Tibial nerve (tissue), 4 donors: ENCODE data around the gene NACA. TPM values are rescaled to one million over a fixed set of nuclear protein-coding genes. Genes with fewer than 3 reads are reported as not detected.
"Not testable (repeated sequence)": the region's sequence is repeated elsewhere in the genome, so short reads cannot be mapped to it uniquely, and the experiment has no call there.

Experiments used
- DNase-seq, 2 donors: peaks; one replicate each; pipeline ENCODE4 v3.0.0-alpha.2; 2019; ENCODE audit warnings: low spot score in 2 of 2
- H3K27ac ChIP-seq, 4 donors: fragments of 200-600 bp; sonication (generic) in 3 of 4; one replicate each; pipeline ENCODE4 v1.5.1; 2017 to 2019; ENCODE audit warnings: mild to moderate bottlenecking in 1 of 4
- H3K27me3 ChIP-seq, 2 donors: fragments of 200-600 bp; sonication (generic) in 1 of 2; one replicate each; pipeline versions ENCODE4 v1.5.1 to v1.6.0; 2017 to 2019
- H3K36me3 ChIP-seq, 3 donors: fragments of 200-600 bp; sonication (generic); one replicate each; pipeline ENCODE4 v1.5.1; 2018 to 2019
- H3K4me1 ChIP-seq, 4 donors: fragments of 200-600 bp; sonication (generic) in 3 of 4; one replicate each; pipeline ENCODE4 v1.5.1; 2017 to 2019
- H3K4me3 ChIP-seq, 4 donors: fragments of 200-600 bp; sonication (generic) in 3 of 4; one replicate each; pipeline ENCODE4 v1.5.1; 2017 to 2019; ENCODE audit warnings: mild to moderate bottlenecking in 1 of 4, moderate library complexity in 1 of 4
- H3K9me3 ChIP-seq, 4 donors: fragments of 200-600 bp; sonication (generic) in 3 of 4; one replicate each; pipeline ENCODE4 v1.5.1; 2017 to 2019
- EP300 ChIP-seq, 2 donors: sonication (generic); formaldehyde crosslinking; IDR thresholded peaks; one replicate each; pipeline ENCODE4 v1.6.1; 2017; ENCODE audit warnings: antibody characterized with exemption in 2 of 2, mild to moderate bottlenecking in 1 of 2
- POLR2A ChIP-seq, 2 donors: fragments of 450-650 bp; IDR thresholded peaks; one replicate each; pipeline ENCODE4 v1.6.1; 2017; ENCODE audit warnings: antibody characterized with exemption in 2 of 2, mild to moderate bottlenecking in 2 of 2, moderate library complexity in 2 of 2
- WGBS, 2 donors: methylation state at CpG; one replicate each; pipeline ENCODE4 v1.1.5; 2018; 5-methylcytosine and 5-hydroxymethylcytosine counted together
- total RNA-seq, 4 donors: library from RNA; depleted of rRNA; stranded (reverse); fragments of >200 nt; gene quantifications; one replicate each; pipeline ENCODE4 v1.1.0, GENCODE V29; 2016
- TF ChIP-seq, protein P1 (sequence below), 5 experiments: fragments of 200-600 bp in 3 of 5; fragments of 450-650 bp in 2 of 5; sonication (generic) in 3 of 5; IDR thresholded peaks; one replicate each; pipeline ENCODE4 v1.5.1; 2016 to 2019; ENCODE audit warnings: antibody characterized with exemption in 5 of 5, mild to moderate bottlenecking in 3 of 5, moderate library complexity in 2 of 5

NACA gene
- total RNA-seq, 4 donors from 2014 or later = 829 to 1,085 (median 948) TPM

DNA sequence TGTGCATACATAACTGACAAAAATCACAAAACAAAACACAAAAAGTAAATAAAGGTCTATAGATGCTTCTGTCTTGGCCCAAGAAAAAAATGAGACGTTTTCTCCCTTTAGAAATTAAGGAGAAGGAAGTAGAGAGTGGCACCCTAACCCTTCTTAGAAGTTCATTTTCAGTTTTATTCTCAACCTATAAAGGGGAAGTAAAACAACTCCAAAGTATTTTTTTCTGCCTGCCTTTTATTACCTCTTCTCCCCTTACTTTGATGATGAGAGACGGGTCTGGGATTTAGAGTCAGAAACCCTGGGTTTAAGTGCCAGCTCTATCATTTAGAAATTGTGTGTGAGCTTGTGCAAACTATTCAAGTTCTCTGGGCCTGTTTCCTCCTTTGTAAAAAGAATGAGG is 24.3 kb upstream of the NACA start:
- H3K27ac ChIP-seq = no peak overlapping the region
- WGBS, 2 donors = 75 to 78% methylated on average over 2 of the region's 2 CpGs
- H3K4me3 ChIP-seq = no peak overlapping the region
- peaks cover 2 to 47% (median 10%) of the 10 kb centered on the region in 3 donors for H3K36me3 ChIP-seq
- H3K9me3 ChIP-seq = no peaks in the 10 kb centered on the region
- no peaks in the 10 kb centered on the region for H3K27me3 ChIP-seq
- no peak for DNase-seq
- peaks cover 0 to 18% (median 3%) of the 10 kb centered on the region in 4 donors for H3K4me1 ChIP-seq
- TF ChIP-seq EP300 (IDR thresholded peaks at IDR 0.05) (no peak), POLR2A (IDR thresholded peaks at IDR 0.05) (no peak)
- TF ChIP-seq, protein P1, sequence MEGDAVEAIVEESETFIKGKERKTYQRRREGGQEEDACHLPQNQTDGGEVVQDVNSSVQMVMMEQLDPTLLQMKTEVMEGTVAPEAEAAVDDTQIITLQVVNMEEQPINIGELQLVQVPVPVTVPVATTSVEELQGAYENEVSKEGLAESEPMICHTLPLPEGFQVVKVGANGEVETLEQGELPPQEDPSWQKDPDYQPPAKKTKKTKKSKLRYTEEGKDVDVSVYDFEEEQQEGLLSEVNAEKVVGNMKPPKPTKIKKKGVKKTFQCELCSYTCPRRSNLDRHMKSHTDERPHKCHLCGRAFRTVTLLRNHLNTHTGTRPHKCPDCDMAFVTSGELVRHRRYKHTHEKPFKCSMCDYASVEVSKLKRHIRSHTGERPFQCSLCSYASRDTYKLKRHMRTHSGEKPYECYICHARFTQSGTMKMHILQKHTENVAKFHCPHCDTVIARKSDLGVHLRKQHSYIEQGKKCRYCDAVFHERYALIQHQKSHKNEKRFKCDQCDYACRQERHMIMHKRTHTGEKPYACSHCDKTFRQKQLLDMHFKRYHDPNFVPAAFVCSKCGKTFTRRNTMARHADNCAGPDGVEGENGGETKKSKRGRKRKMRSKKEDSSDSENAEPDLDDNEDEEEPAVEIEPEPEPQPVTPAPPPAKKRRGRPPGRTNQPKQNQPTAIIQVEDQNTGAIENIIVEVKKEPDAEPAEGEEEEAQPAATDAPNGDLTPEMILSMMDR (IDR thresholded peaks at IDR 0.05) = no peak

DNA sequence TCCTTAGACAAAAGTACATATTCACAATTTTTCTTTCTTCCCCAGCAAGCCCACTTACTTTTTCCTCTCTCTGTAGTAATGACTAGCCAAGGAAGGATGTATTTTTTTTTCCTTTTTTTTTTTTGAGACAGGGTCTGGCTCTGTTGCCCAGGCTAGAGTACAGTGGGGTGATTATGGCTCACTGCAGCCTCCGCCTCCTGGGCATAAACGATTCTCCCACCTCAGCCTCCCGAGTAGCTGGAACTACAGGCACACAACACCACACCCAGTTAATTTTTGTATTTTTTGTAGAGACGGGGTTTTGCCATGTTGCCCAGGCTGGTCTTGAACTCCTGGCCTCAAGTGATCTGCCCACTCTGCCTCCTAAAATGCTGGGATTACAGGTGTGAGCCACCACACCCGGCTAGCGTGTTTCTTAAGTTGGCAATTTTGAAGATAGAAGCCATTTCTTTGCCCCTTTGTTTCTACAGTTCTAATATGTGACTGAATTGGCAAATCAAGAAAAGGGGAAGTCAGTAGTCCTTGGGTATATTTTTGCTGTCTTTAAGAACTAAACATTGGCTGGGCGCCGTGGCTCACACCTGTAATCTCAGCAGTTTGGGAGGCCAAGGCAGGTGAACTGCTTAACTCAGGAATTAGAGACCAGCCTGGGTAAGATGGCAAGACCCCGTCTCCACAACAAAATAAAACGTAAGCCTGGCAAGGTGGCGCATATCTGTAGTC is 3.2 kb upstream of the NACA start:
- Histone ChIP-seq H3K4me3 (no peak overlapping the region), H3K27me3 (no peaks in the 10 kb centered on the region), H3K27ac (no peak overlapping the region), H3K4me1 (peaks cover 0 to 12% (median 7%) of the 10 kb centered on the region in 4 donors), H3K36me3 (peaks cover 0 to 39% (median under 1%) of the 10 kb centered on the region in 3 donors), H3K9me3 (no peaks in the 10 kb centered on the region)
- no peak for DNase-seq
- 93 to 95% methylated on average over 11 of the region's 11 CpGs for WGBS, 2 donors
- TF ChIP-seq POLR2A (IDR thresholded peaks at IDR 0.05) = no peak
- TF ChIP-seq, protein P1 (IDR thresholded peaks at IDR 0.05) = no peak
- no peak for TF ChIP-seq EP300 (IDR thresholded peaks at IDR 0.05)

DNA sequence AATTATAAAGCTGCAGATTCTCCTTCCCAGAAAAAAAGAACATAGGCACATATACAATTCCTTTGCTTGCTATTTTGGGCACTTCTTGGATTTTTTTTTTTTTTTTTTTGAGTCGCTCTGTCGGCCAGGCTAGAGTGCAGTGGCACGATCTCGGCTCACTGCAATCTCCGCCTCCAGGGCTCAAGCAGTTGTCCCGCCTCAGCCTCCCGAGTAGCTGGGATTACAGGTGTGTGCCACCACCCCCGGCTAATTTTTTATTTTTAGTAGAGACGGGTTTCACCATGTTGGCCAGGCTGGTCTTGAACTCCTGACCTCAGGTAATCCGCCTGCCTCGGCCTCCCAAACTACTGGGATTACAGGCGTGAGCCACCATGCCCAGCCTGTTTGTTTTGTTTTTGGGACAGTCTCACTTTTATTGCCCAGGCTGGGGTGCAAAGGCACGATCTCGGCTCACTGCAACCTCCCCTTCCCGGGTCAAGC is 1.1 kb upstream of the NACA start:
- 87 to 91% methylated on average over 15 of the region's 15 CpGs for WGBS, 2 donors
- H3K27ac ChIP-seq = peak overlapping the region; percentile 80 to 97 (median 92)

DNA sequence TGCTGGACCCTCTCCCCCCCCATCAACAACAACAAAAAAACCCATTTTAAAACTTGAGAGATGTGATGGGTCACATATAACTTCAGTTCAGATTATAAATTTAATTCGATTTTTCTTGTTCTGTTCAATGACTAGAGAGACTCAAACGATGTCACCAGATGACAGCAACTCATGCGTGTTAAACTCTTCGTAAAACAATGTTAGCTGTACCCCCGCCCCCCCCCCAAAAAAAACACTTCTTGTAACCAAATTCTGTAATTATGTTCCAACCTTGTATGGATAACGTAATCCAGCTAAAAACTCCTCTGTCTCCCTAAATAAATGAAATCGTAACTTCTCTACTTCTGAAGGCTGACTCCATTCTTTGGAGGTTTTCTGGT is 614 bp upstream of the NACA start:
- H3K27me3 ChIP-seq = no peaks in the 10 kb centered on the region
- no peaks in the 10 kb centered on the region for H3K9me3 ChIP-seq
- no peak for DNase-seq
- peaks cover 0 to 38% (median 33%) of the 10 kb centered on the region in 4 donors for H3K4me1 ChIP-seq
- 23 to 26% methylated on average over 7 of the region's 7 CpGs for WGBS, 2 donors
- TF ChIP-seq EP300 (IDR thresholded peaks at IDR 0.05) (no peak), POLR2A (IDR thresholded peaks at IDR 0.05) (no peak)
- TF ChIP-seq, protein P1 (IDR thresholded peaks at IDR 0.05) = no peak
- peak overlapping the region; percentile 65 to 95 (median 76) for H3K4me3 ChIP-seq
- H3K27ac ChIP-seq = peak overlapping the region; percentile 80 to 97 (median 92)
- peaks cover 0 to 28% (median 0%) of the 10 kb centered on the region in 3 donors for H3K36me3 ChIP-seq

More for the DNA sequence above, 1.1 kb upstream of the NACA start:
- H3K27me3 ChIP-seq, H3K9me3 ChIP-seq, DNase-seq: not testable (repeated sequence)
- Histone ChIP-seq H3K36me3 (peaks cover 0 to 28% (median 0%) of the 10 kb centered on the region in 3 donors), H3K4me1 (peaks cover 0 to 33% (median 28%) of the 10 kb centered on the region in 4 donors), H3K4me3 (peak overlapping the region in 1 of 4 donors; percentile 85)

DNA sequence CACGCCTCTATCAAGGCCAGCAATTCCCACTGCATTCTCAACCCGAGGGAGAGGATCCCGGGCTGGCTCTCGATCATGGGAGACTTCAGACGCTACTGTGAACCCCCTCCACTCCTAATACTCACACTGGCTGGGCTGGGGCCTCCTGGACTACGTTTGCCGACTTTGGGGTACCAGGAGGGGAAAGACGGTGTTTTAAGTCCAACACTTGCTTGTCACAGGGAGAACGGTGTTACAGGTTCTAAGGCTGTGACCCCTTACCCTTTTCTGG is 463 bp downstream of the NACA start:
- Histone ChIP-seq H3K9me3 (no peaks in the 10 kb centered on the region), H3K4me3 (peak overlapping the region; percentile 65 to 95 (median 76)), H3K36me3 (peaks cover 0 to 27% (median 0%) of the 10 kb centered on the region in 3 donors), H3K27ac (peak overlapping the region; percentile 80 to 97 (median 92)), H3K4me1 (peaks cover 0 to 49% (median 44%) of the 10 kb centered on the region in 4 donors), H3K27me3 (no peaks in the 10 kb centered on the region)
- DNase-seq = peak in 1 of 2 donors; percentile 21
- TF ChIP-seq, protein P1 (IDR thresholded peaks at IDR 0.05) = no peak
- TF ChIP-seq EP300 (IDR thresholded peaks at IDR 0.05) (no peak), POLR2A (IDR thresholded peaks at IDR 0.05) (no peak)
- WGBS, 2 donors = 0 to 1% methylated on average over 9 of the region's 9 CpGs
